ENCODE data around the gene TEAD1. TPM values are rescaled to one million over a fixed set of nuclear protein-coding genes. Genes with fewer than 3 reads are reported as not detected.

The TEAD1 gene
- total RNA-seq, 1 donor from 2014 or later, result 163 TPM

- H3K36me3 Mint-ChIP-seq, result no peaks in the 10 kb centered on the region
- peak overlapping the region; percentile 97 for H3K27ac Mint-ChIP-seq
- peak in 1 of 2 experiments; percentile 37 for DNase-seq (ENCODE audit: low spot score in 2 of 2, unreplicated experiment in 2 of 2)
- peak overlapping the region; percentile 6 for H3K4me3 Mint-ChIP-seq
- H3K4me1 Mint-ChIP-seq, result peaks cover 90% of the 10 kb centered on the region
- H3K9me3 Mint-ChIP-seq, result no peaks in the 10 kb centered on the region
- no peaks in the 10 kb centered on the region for H3K27me3 Mint-ChIP-seq (ENCODE audit: low read depth)
- no peak for TF ChIP-seq CTCF (IDR thresholded peaks at IDR 0.05; ENCODE audit: unreplicated experiment)
Observed at GRCh38 chr11:12727563-12728211, 53.5 kb downstream of the TEAD1 start.

GRCh38 chr11:12728417-12728816 is 54.2 kb downstream of the TEAD1 start:
- H3K36me3 Mint-ChIP-seq, result no peaks in the 10 kb centered on the region
- no peak overlapping the region for H3K4me3 Mint-ChIP-seq
- no peaks in the 10 kb centered on the region for H3K27me3 Mint-ChIP-seq (ENCODE audit: low read depth)
- TF ChIP-seq CTCF (IDR thresholded peaks at IDR 0.05; ENCODE audit: unreplicated experiment), result no peak
- DNase-seq (ENCODE audit: low spot score in 2 of 2, unreplicated experiment in 2 of 2), result peak in 1 of 2 experiments; percentile 26
- peaks cover 90% of the 10 kb centered on the region for H3K4me1 Mint-ChIP-seq
- H3K27ac Mint-ChIP-seq, result peak overlapping the region; percentile 97
- H3K9me3 Mint-ChIP-seq, result no peaks in the 10 kb centered on the region

- Mint-ChIP-seq H3K9me3 (no peaks in the 10 kb centered on the region), H3K27me3 (ENCODE audit: low read depth) (no peaks in the 10 kb centered on the region), H3K27ac (peak overlapping the region; percentile 97), H3K36me3 (no peaks in the 10 kb centered on the region), H3K4me3 (peak overlapping the region; percentile 6), H3K4me1 (peaks cover 77% of the 10 kb centered on the region)
- no peak for DNase-seq (ENCODE audit: low spot score in 2 of 2, unreplicated experiment in 2 of 2)
- no peak for TF ChIP-seq CTCF (IDR thresholded peaks at IDR 0.05; ENCODE audit: unreplicated experiment)
Observed at GRCh38 chr11:12729941-12730340, 55.7 kb downstream of the TEAD1 start.

GRCh38 chr11:12731841-12732336 is 57.7 kb downstream of the TEAD1 start:
- H3K9me3 Mint-ChIP-seq, result no peaks in the 10 kb centered on the region
- no peak overlapping the region for H3K4me3 Mint-ChIP-seq
- H3K36me3 Mint-ChIP-seq, result no peaks in the 10 kb centered on the region
- TF ChIP-seq CTCF (IDR thresholded peaks at IDR 0.05; ENCODE audit: unreplicated experiment), result no peak
- H3K27me3 Mint-ChIP-seq (ENCODE audit: low read depth), result no peaks in the 10 kb centered on the region
- peaks cover 70% of the 10 kb centered on the region for H3K4me1 Mint-ChIP-seq
- peak overlapping the region; percentile 91 for H3K27ac Mint-ChIP-seq
- no peak for DNase-seq (ENCODE audit: low spot score in 2 of 2, unreplicated experiment in 2 of 2)

GRCh38 chr11:12733091-12733490 is 58.9 kb downstream of the TEAD1 start:
- DNase-seq (ENCODE audit: low spot score in 2 of 2, unreplicated experiment in 2 of 2), result no peak
- Mint-ChIP-seq H3K9me3 (no peaks in the 10 kb centered on the region), H3K36me3 (no peaks in the 10 kb centered on the region), H3K4me3 (no peak overlapping the region), H3K4me1 (peaks cover 67% of the 10 kb centered on the region), H3K27me3 (ENCODE audit: low read depth) (no peaks in the 10 kb centered on the region), H3K27ac (peak overlapping the region; percentile 91)
- no peak for TF ChIP-seq CTCF (IDR thresholded peaks at IDR 0.05; ENCODE audit: unreplicated experiment)
